GM12874 (cell line): ENCODE data around the gene C9orf43.

Source experiments
- CTCF ChIP-seq: IDR thresholded peaks from 2 replicates; pipeline ENCODE4 v1.5.1; 2011; ENCODE audit warnings: low read depth, mild to moderate bottlenecking, control low read depth, low read length, moderate library complexity; ENCODE audit not compliant: insufficient read depth

C9orf43 gene

GRCh38 chr9:113426701-113427100, 16.2 kb downstream of the C9orf43 start:
- TF ChIP-seq CTCF: no peak

- TF ChIP-seq CTCF: no peak
Observed at GRCh38 chr9:113427629-113428028, 17.1 kb downstream of the C9orf43 start.

- no peak for TF ChIP-seq CTCF
Observed at GRCh38 chr9:113428062-113428615, 17.6 kb downstream of the C9orf43 start.

GRCh38 chr9:113431191-113431590, 20.6 kb downstream of the C9orf43 start:
- TF ChIP-seq CTCF: no peak

GRCh38 chr9:113436728-113437515, 26.4 kb downstream of the C9orf43 start:
- TF ChIP-seq CTCF: no peak

- TF ChIP-seq CTCF: no peak
Observed at GRCh38 chr9:113444736-113445135, 34.2 kb downstream of the C9orf43 start.

GRCh38 chr9:113446323-113446740, 35.8 kb downstream of the C9orf43 start:
- TF ChIP-seq CTCF: peak; percentile 21; the same call in 1 of the 2 replicates
